AG04450 (cell line): Measurements from ENCODE around the gene S100A5. TPM values are rescaled to one million over a fixed set of nuclear protein-coding genes. Genes with fewer than 3 reads are reported as not detected.

Experiments
- CTCF ChIA-PET: fragments of 300-600, 350-600 bp; formaldehyde crosslinking; extraction: SDS; loops from one replicate; lab custom pipeline; 2022; ENCODE audit warnings: antibody characterized with exemption, inconsistent platforms; lab: Charles Lee
- POLR2A ChIA-PET: fragments of 350-600 bp; formaldehyde crosslinking; extraction: SDS; loops from one replicate; lab custom pipeline; 2021; ENCODE audit warnings: antibody characterized with exemption, inconsistent platforms; lab: Yijun Ruan, JAX
- DNase-seq: peaks from one replicate; pipeline ENCODE4 v3.0.0-alpha.2; 2011; ENCODE audit warnings: low read depth, low spot score
- H3K27ac ChIP-seq: one replicate; pipeline ENCODE4 v1.5.1; 2012; ENCODE audit warnings: low read depth, low read length, control low read depth
- H3K27me3 ChIP-seq: one replicate; pipeline ENCODE4 v1.6.0; 2012; ENCODE audit warnings: low read length; ENCODE audit not compliant: control insufficient read depth, insufficient read depth
- H3K4me3 ChIP-seq: 2 replicates; pipeline ENCODE4 v1.5.1; 2011; ENCODE audit warnings: mild to moderate bottlenecking, low read depth, low read length, control low read depth
- H3K9me3 ChIP-seq: 2 replicates; pipeline ENCODE4 v1.5.1; 2012; ENCODE audit warnings: low read length; ENCODE audit not compliant: control insufficient read depth, insufficient read depth
- polyA plus RNA-seq: library from polyadenylated mRNA; depleted of rRNA; stranded (reverse); fragments of >200 nt; gene quantifications from 2 replicates; pipeline ENCODE4 v1.2.3, GENCODE V29; 2011
- TF ChIP-seq, protein P1 (sequence below): IDR thresholded peaks from 2 replicates; pipeline ENCODE4 v1.5.1; 2011; ENCODE audit warnings: low read depth, low read length, control low read depth, inconsistent platforms

The S100A5 gene
- polyA plus RNA-seq, 1 experiment: 0.42 TPM

DNA sequence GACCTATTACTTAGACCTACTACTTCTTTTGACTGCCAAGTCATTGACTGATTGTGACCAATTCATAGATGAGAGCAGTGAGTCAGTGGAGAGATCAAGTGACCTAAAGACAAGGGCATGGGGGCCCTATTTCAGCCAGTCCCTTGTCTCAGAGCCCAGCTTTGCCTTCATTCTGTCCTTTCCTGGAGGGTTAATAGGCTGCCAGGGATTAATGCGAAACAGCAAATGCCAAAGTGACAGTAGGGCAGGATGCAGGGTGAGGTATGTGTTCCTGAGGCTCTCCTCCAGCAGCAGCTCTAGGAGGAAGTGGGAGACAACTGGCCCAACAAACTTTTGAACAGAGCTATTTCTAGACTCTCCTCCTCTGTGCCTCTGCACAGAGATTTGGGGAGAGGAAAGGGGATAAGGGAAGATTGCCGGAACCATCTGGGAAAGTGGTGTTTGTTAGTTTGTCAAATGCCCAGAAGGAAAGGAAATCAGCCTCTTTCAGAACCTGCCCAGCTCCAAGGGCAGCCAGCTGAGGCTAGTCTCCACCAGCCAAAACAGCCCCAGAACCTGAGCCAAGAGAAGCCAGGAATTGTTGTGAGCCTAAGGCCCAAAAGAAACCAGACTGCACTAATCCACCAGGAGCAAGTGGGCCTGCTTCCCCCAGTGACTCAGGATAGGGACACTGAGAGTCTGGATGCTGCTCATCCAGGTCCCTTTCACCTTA is 13.3 kb upstream of the S100A5 start:
- Histone ChIP-seq H3K27ac (peak overlapping the region; percentile 47), H3K27me3 (no peaks in the 10 kb centered on the region), H3K4me3 (no peak overlapping the region), H3K9me3 (no peaks in the 10 kb centered on the region)
- ChIA-PET CTCF (interaction anchor here (1.5 to 2.5 kb wide), 4 partner anchors 18 to 60 kb away, joined by 3 to 12 read pairs (median 4); no protein-coding TSS in a partner anchor), POLR2A (interaction anchor here (2.2 kb wide), 1 partner anchor 18 kb away, joined by 7 read pairs; the partner anchor contains the start of gene S100A6)
- TF ChIP-seq, protein P1, sequence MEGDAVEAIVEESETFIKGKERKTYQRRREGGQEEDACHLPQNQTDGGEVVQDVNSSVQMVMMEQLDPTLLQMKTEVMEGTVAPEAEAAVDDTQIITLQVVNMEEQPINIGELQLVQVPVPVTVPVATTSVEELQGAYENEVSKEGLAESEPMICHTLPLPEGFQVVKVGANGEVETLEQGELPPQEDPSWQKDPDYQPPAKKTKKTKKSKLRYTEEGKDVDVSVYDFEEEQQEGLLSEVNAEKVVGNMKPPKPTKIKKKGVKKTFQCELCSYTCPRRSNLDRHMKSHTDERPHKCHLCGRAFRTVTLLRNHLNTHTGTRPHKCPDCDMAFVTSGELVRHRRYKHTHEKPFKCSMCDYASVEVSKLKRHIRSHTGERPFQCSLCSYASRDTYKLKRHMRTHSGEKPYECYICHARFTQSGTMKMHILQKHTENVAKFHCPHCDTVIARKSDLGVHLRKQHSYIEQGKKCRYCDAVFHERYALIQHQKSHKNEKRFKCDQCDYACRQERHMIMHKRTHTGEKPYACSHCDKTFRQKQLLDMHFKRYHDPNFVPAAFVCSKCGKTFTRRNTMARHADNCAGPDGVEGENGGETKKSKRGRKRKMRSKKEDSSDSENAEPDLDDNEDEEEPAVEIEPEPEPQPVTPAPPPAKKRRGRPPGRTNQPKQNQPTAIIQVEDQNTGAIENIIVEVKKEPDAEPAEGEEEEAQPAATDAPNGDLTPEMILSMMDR: no peak
- no peak for DNase-seq

DNA sequence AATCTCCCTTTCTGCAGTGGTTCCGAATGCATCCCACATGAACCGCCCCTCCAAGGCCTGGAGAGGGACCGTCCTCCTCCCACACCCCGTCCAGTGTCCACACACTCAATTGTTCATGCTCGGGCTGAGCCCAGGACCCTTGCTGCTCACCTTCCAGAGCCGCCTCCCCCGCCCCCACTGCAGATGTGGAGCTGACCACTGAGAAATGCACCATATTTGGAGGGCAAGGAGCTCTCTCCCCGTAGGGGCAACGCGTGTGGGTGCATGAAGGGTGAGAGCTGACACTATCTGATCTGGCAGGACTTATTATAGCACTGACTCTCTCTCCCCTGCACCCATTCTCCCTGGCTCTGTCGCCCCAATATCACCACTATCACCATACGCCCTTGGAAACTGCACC is 12.4 kb upstream of the S100A5 start:
- H3K4me3 ChIP-seq: no peak overlapping the region
- no peak for DNase-seq
- H3K27me3 ChIP-seq: no peaks in the 10 kb centered on the region
- no peaks in the 10 kb centered on the region for H3K9me3 ChIP-seq
- CTCF ChIA-PET: interaction anchor here (1.0 to 3.5 kb wide), 7 partner anchors 10 to 59 kb away, joined by 3 to 22 read pairs (median 4); no protein-coding TSS in a partner anchor
- TF ChIP-seq, protein P1: no peak
- no peak overlapping the region for H3K27ac ChIP-seq
- POLR2A ChIA-PET: interaction anchor here (2.2 kb wide), 1 partner anchor 18 kb away, joined by 7 read pairs; the partner anchor contains the start of gene S100A6

DNA sequence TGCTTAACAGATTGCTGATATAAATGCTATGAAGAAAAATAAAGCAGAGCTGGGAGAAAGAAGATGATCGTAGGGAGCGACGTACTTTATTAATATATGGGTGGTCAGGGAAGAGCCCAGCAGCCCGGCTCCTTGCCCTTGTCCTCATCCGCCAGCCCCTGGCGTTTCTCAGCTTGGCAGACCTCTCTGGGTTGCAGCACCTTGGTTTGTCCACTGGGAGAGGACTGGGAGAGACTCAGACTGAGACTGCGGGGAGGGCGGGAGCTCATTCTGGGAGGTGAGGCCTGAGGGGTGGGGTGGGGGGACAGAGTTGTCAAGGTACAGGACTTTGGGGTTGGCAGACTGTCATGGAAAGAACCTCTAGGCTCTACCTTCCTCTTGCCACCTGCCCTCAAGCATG is 11.6 kb upstream of the S100A5 start:
- Histone ChIP-seq H3K4me3 (no peak overlapping the region), H3K9me3 (no peaks in the 10 kb centered on the region), H3K27ac (no peak overlapping the region), H3K27me3 (no peaks in the 10 kb centered on the region)
- ChIA-PET POLR2A (interaction anchor here (1.5 kb wide), 1 partner anchor 14 kb away, joined by 3 read pairs; no protein-coding TSS in a partner anchor), CTCF (interaction anchor here (0.5 to 3.5 kb wide), 8 partner anchors 9 to 60 kb away, joined by 3 to 22 read pairs (median 7); partner anchors contain the start of gene S100A5)
- TF ChIP-seq, protein P1: 0 out of 2 replicates have a peak, but pooled peaks have one; percentile 22
- DNase-seq: no peak

DNA sequence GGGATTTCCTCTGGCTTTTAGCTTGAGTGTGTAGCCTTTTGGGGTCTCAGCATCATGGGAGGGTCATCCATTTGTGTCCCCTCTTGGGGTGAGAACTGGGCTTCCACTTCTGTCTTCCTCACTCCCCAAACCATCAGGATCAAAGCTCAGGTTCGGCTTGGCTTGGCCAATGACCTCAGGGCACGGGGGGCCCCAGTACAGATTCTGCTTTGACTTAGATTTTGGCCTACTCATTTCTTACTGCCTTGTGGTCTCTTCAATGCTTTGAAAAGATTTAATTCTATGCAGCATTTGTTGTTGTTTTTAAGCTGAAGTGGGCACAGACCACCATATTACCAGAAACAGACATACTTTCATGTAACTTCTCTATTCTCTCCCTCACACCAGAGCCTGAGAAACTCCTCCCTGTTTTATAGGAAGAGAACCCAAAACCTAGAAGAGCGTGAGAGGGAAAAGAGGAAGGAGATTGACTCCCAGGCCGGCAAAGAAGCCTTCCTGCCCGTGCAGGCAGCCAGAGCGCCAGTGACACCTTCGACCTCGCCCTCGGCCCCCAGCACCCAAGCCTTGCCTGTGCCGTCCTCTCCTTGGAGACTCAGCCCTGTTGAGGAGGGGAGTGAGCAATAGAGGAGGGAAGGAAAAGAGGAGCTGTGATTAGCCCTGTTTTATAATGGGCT is 10.2 kb upstream of the S100A5 start:
- DNase-seq: no peak
- TF ChIP-seq, protein P1: no peak
- no peak overlapping the region for H3K27ac ChIP-seq
- H3K4me3 ChIP-seq: no peak overlapping the region
- CTCF ChIA-PET: interaction anchor here (0.6 to 3.5 kb wide), 9 partner anchors 18 to 396 kb away, joined by 3 to 22 read pairs (median 10); partner anchors contain the start of genes DENND4B and S100A13
- POLR2A ChIA-PET: interaction anchor here (0.7 to 1.5 kb wide), 2 partner anchors 15 kb away, joined by 3 read pairs; partner anchors contain the start of gene S100A6
- no peaks in the 10 kb centered on the region for H3K27me3 ChIP-seq
- H3K9me3 ChIP-seq: no peaks in the 10 kb centered on the region
